Activated T-helper 9 cell treated with anti-CD3 and anti-CD28 coated beads, Interleukin-2, amount 50 U/mL, for 16 hours (primary cell): Measurements from ENCODE around the gene RXFP3.

Experiments
- DNase-seq: peaks from one replicate; pipeline ENCODE4 v3.0.0-alpha.2; 2020; ENCODE audit warnings: low read depth

The RXFP3 gene

GRCh38 chr5:33981408-33982162, 45.4 kb downstream of the RXFP3 start:
- no peak for DNase-seq

GRCh38 chr5:33984178-33984577, 48.0 kb downstream of the RXFP3 start:
- no peak for DNase-seq

GRCh38 chr5:33984671-33985124, 48.5 kb downstream of the RXFP3 start, which contains the start of gene SLC45A2:
Gene SLC45A2 (minus strand): TSS chr5:33984693. CDS start chr5:33984583, 110 bp downstream.
- no peak for DNase-seq

GRCh38 chr5:33985447-33985846, 49.3 kb downstream of the RXFP3 start:
- DNase-seq = no peak
